GM12873 (cell line): Measurements from ENCODE around the gene FTSJ3.

Source experiments
- CTCF ChIP-seq: IDR thresholded peaks from 2 replicates; pipeline ENCODE4 v1.5.1; 2012; ENCODE audit warnings: low read depth, mild to moderate bottlenecking, moderate library complexity, low read length, control low read depth; ENCODE audit not compliant: insufficient read depth; ENCODE audit errors: missing control alignments

The FTSJ3 gene

GRCh38 chr17:63798572-63799106, 28.8 kb downstream of the FTSJ3 start:
- no peak for TF ChIP-seq CTCF

DNA sequence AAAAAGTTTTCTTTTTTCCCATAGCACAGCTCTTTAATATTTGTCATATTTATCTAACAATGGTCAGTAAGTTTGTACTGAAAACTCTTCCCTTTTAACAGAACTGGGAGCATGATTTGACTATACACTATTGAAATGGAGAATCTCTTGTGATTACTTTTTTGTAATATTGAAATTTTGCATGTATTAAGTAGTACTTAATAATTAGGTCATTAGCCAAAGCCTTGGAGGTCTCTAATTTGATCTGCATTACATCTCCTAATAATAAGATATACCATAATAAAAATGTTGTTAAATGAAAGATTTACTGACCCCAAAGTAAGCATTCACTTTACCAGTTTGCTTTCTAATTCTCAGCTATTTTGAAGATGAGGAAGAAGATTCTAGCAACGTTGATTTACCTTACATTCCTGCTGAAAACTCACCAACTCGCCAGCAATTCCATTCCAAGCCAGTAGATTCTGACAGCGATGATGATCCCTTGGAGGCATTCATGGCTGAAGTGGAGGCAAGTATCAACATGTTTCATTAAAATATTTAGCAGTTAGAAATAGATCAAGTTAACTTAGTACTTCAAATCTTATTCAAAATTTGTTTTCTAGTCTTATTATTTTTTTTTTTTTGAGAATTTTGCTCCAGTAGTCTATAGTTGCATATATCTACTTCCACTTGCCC, 35.3 kb downstream of the FTSJ3 start:
- TF ChIP-seq CTCF: no peak

- no peak for TF ChIP-seq CTCF
Measured at GRCh38 chr17:63790057-63790456, 37.4 kb downstream of the FTSJ3 start.

GRCh38 chr17:63786971-63787711, 40.3 kb downstream of the FTSJ3 start:
- no peak for TF ChIP-seq CTCF

DNA sequence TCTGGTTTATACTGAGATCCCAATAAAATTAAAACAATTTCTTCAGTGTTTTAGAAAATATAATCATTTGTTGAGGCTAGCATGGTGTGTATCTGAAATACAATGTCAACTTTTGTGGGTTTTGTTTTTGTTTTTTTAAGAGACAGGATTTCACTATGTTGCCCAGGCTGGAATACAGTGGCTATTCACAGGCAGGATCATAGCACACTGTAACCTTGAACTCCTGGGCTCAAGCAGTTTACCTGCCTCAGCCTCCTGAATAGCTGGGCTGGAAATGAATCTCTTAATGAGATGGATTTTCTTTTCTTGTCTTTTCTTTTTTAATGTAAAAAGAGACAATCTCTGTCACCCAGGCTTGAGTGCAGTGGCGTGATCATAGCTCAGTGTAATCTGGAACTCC, 41.3 kb downstream of the FTSJ3 start:
- no peak for TF ChIP-seq CTCF

DNA sequence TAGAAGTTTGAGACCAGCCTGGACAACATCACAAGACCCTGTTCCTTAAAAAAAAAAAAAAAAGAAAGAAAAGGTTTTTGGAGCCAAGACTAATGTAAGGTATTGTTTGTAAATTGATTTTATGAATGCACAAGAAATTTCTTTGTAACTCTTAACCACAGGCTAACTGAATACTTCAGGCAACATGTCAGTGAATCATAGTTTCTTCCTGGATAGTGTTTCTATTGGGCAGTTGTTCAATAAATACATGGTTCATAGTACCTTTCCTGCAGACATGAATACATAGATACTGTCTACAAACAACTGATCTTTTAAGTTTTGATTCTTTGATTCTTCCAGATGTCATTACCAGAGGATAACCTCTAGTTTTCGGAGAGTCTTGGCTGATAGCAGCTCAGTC, 41.9 kb downstream of the FTSJ3 start:
- TF ChIP-seq CTCF: no peak

DNA sequence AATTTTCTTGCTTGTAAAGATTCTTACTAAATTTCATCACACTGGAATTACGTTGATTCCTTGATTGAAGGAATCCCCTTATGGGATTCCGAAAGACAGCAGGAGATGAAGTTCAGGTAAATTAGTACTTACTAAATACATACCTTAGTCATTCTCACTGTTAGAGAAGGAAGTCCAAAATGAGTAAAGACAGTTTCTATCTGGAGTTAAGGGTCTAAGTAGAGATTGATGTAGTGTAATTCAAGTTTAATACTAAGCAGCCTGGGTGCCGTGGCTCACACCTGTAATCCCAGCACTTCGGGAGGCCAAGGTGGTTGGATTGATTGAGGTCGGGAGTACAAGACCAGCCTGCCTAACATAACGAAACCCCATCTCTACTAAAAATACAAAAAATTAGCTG, 43.9 kb downstream of the FTSJ3 start:
- TF ChIP-seq CTCF: no peak
